ENCODE data around the gene PLLP. TPM values are rescaled to one million over a fixed set of nuclear protein-coding genes. Genes with fewer than 3 reads are reported as not detected.

The PLLP gene
- total and polyA plus RNA-seq, 9 of the 15 experiments (the other 6 are each of a cell fraction or from before 2014, with no cell fraction given) = 0.09 to 0.96 (median 0.27) TPM

DNA sequence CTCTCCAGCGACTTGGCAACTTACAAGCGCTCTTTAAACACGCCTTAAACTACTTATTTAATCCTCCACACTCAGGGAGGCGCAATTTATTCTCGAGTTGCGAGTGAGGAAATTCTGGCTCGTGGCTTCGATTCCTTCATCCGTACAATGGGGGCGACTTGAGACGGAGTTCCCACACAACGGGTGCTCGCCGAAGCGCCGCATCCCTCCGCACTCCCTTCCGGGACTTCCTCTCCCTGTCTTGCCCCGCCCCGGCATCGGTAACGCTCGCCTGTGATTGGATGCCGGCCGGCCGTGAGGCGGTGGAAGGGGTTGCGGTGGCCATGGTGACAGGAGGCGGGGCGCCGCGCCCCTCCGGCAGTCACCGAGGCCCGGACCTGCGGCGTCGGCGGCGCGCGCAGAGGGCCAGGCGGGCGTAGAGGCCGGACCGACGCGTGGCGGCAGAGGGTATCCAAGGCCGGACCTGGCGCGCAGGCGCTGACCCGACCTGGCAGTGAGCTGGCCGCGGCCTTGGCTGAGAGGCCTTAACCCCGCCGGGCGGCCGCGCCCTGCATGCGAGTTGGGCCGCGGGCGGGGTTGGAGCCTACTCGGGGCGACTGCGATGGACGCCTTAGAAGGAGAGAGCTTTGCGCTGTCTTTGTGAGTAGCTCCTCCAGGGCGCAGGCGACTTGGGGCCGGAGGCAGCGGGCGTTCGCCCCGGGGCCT lies 39.6 kb downstream of the PLLP start, which contains the start of gene ARL2BP (continued):
- 0 out of 2 replicates have a peak, but pooled peaks have one; percentile 28 for TF ChIP-seq GTF2F1 (IDR thresholded peaks at IDR 0.05; ENCODE audit: low read depth, low read length)
- TF ChIP-seq ZNF431 (CRISPR knock-in tag; IDR thresholded peaks at IDR 0.05) = no peak
- TF ChIP-seq ZNF584 (CRISPR knock-in tag; IDR thresholded peaks at IDR 0.05; ENCODE audit: low read depth) = no peak
- no peak for TF ChIP-seq ZNF165 (CRISPR knock-in tag; IDR thresholded peaks at IDR 0.05; ENCODE audit: borderline replicate concordance)
- TF ChIP-seq, protein P1, sequence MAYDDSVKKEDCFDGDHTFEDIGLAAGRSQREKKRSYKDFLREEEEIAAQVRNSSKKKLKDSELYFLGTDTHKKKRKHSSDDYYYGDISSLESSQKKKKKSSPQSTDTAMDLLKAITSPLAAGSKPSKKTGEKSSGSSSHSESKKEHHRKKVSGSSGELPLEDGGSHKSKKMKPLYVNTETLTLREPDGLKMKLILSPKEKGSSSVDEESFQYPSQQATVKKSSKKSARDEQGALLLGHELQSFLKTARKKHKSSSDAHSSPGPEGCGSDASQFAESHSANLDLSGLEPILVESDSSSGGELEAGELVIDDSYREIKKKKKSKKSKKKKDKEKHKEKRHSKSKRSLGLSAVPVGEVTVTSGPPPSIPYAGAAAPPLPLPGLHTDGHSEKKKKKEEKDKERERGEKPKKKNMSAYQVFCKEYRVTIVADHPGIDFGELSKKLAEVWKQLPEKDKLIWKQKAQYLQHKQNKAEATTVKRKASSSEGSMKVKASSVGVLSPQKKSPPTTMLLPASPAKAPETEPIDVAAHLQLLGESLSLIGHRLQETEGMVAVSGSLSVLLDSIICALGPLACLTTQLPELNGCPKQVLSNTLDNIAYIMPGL (CRISPR knock-in tag; IDR thresholded peaks at IDR 0.05) = no peak
- TF ChIP-seq CHD2 (IDR thresholded peaks at IDR 0.05; ENCODE audit: low read depth, low read length) = no peak
- TF ChIP-seq ZBTB7A (IDR thresholded peaks at IDR 0.05; ENCODE audit: borderline replicate concordance, control insufficient read depth, low read depth, low read length) = peak; percentile 71; the same call in 1 of the 2 replicates
- TF ChIP-seq PPARD (CRISPR knock-in tag; IDR thresholded peaks at IDR 0.05) = no peak
- no peak for TF ChIP-seq TGIF2 (CRISPR knock-in tag; IDR thresholded peaks at IDR 0.05)
- TF ChIP-seq PURB (CRISPR knock-in tag; IDR thresholded peaks at IDR 0.05; ENCODE audit: low read depth) = no peak
- TF ChIP-seq SIN3B (IDR thresholded peaks at IDR 0.05; ENCODE audit: low read depth) = no peak
- no peak for TF ChIP-seq TOE1 (IDR thresholded peaks at IDR 0.05; ENCODE audit: borderline replicate concordance)
- TF ChIP-seq TOE1 (CRISPR knock-in tag; IDR thresholded peaks at IDR 0.05; ENCODE audit: borderline replicate concordance, low read depth) = no peak
- TF ChIP-seq, protein P2, sequence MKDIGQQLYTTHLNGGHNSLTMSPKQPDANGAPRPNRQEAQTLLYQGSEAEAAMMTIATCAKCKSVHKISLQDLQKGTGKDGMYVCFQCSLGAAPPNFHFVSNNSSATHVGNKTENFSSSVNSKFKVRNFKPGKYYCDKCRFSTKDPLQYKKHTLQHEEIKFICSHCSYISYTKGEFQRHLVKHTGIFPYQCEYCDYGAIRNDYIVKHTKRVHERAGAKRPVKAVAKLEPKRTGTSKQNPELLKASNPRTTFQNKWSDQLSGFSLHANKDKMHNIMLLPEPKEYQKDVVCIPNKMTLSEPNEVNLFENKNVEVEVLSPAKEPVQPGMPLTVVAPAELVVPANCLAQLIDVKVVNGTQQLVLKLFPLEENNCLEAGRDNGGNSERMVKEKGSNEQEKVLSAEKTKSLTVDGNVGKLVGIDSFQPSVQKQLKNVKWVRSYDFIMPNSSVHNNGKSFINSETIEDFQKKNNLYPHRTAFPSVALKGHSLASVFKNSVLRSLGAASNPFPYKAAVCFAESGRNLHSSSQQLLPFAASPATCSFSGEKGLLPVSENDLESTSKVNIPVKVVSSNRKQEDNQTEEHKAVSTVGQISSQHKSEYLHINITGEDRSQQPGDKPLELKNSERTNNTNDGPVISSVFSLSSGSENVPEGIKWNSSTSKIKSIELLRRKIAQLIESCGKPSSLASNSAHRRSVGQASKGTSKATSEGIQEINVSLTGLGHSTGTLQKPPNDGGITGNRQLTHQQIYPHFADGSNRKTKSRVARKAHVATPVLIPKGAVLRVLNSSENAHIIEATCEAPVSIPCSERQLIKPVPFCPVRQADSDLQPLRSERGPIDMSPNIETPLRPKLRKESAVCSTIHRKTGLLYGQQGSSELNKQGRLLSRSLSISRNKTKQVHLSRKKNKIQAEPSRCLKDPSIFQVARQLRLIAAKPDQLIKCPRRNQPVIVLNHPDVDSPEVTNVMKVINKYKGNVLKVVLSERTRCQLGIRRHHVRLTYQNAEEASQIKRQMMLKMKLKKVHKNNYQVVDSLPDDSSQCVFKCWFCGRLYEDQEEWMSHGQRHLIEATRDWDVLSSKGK (CRISPR knock-in tag; IDR thresholded peaks at IDR 0.05) = no peak
- TF ChIP-seq, protein P3, sequence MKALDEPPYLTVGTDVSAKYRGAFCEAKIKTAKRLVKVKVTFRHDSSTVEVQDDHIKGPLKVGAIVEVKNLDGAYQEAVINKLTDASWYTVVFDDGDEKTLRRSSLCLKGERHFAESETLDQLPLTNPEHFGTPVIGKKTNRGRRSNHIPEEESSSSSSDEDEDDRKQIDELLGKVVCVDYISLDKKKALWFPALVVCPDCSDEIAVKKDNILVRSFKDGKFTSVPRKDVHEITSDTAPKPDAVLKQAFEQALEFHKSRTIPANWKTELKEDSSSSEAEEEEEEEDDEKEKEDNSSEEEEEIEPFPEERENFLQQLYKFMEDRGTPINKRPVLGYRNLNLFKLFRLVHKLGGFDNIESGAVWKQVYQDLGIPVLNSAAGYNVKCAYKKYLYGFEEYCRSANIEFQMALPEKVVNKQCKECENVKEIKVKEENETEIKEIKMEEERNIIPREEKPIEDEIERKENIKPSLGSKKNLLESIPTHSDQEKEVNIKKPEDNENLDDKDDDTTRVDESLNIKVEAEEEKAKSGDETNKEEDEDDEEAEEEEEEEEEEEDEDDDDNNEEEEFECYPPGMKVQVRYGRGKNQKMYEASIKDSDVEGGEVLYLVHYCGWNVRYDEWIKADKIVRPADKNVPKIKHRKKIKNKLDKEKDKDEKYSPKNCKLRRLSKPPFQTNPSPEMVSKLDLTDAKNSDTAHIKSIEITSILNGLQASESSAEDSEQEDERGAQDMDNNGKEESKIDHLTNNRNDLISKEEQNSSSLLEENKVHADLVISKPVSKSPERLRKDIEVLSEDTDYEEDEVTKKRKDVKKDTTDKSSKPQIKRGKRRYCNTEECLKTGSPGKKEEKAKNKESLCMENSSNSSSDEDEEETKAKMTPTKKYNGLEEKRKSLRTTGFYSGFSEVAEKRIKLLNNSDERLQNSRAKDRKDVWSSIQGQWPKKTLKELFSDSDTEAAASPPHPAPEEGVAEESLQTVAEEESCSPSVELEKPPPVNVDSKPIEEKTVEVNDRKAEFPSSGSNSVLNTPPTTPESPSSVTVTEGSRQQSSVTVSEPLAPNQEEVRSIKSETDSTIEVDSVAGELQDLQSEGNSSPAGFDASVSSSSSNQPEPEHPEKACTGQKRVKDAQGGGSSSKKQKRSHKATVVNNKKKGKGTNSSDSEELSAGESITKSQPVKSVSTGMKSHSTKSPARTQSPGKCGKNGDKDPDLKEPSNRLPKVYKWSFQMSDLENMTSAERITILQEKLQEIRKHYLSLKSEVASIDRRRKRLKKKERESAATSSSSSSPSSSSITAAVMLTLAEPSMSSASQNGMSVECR (CRISPR knock-in tag; IDR thresholded peaks at IDR 0.05) = peak; percentile 78; the same call in 1 of the 2 replicates
- TF ChIP-seq, protein P4, sequence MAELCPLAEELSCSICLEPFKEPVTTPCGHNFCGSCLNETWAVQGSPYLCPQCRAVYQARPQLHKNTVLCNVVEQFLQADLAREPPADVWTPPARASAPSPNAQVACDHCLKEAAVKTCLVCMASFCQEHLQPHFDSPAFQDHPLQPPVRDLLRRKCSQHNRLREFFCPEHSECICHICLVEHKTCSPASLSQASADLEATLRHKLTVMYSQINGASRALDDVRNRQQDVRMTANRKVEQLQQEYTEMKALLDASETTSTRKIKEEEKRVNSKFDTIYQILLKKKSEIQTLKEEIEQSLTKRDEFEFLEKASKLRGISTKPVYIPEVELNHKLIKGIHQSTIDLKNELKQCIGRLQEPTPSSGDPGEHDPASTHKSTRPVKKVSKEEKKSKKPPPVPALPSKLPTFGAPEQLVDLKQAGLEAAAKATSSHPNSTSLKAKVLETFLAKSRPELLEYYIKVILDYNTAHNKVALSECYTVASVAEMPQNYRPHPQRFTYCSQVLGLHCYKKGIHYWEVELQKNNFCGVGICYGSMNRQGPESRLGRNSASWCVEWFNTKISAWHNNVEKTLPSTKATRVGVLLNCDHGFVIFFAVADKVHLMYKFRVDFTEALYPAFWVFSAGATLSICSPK (IDR thresholded peaks at IDR 0.05; ENCODE audit: borderline replicate concordance) = no peak

Data from K562 (cell line).